Fibroblast of lung (primary cell): ENCODE data around the gene HDAC4. TPM values are rescaled to one million over a fixed set of nuclear protein-coding genes. Genes with fewer than 3 reads are reported as not detected.

Experiments used
- DNase-seq, 2 donors: peaks; one replicate each; pipeline versions ENCODE4 v3.0.0 to v3.0.0-alpha.2; 2010; ENCODE audit warnings: low read depth in 2 of 2
- H2AFZ ChIP-seq: 2 replicates; pipeline ENCODE4 v1.5.1; 2012; ENCODE audit warnings: low read length, control low read depth, inconsistent platforms
- H3K27ac ChIP-seq: 2 replicates; pipeline ENCODE4 v1.5.1; 2011; ENCODE audit warnings: low read length, control low read depth; ENCODE audit not compliant: insufficient read depth
- H3K27me3 ChIP-seq: 2 replicates; pipeline ENCODE4 v1.5.1; 2011; ENCODE audit warnings: mild to moderate bottlenecking, low read length; ENCODE audit not compliant: control insufficient read depth, insufficient read depth
- H3K36me3 ChIP-seq: 2 replicates; pipeline ENCODE4 v1.5.1; 2011; ENCODE audit warnings: low read length; ENCODE audit not compliant: control insufficient read depth, insufficient read depth
- H3K4me1 ChIP-seq: 2 replicates; pipeline ENCODE4 v1.5.1; 2011; ENCODE audit warnings: low read length; ENCODE audit not compliant: control insufficient read depth, insufficient read depth; ENCODE audit errors: extremely low read depth
- H3K4me2 ChIP-seq: 2 replicates; pipeline ENCODE4 v1.5.1; 2011; ENCODE audit warnings: low read length, control low read depth; ENCODE audit not compliant: insufficient read depth; ENCODE audit errors: extremely low read depth
- H3K4me3 ChIP-seq, 4 experiments: fragments of 200-600 bp in 1 of 4; sonication (generic) in 1 of 4; replicated peaks in 1 of 4; 2 replicates each; pipeline ENCODE4 v1.5.1; 2011 to 2016; ENCODE audit warnings: low read length in 4 of 4, low read depth in 3 of 4, mild to moderate bottlenecking in 3 of 4, control low read depth in 2 of 4, inconsistent platforms in 1 of 4, mixed read lengths in 1 of 4; ENCODE audit not compliant: insufficient read depth in 1 of 4; ENCODE audit errors: control extremely low read depth in 1 of 4
- H3K79me2 ChIP-seq: 2 replicates; pipeline ENCODE4 v1.5.1; 2012; ENCODE audit warnings: mild to moderate bottlenecking, low read length, inconsistent platforms; ENCODE audit not compliant: control insufficient read depth, insufficient read depth
- H3K9ac ChIP-seq: 2 replicates; pipeline ENCODE4 v1.5.1; 2011; ENCODE audit warnings: mild to moderate bottlenecking, low read length, control low read depth; ENCODE audit not compliant: insufficient read depth
- H3K9me3 ChIP-seq: 2 replicates; pipeline ENCODE4 v1.5.1; 2012; ENCODE audit warnings: low read depth, low read length; ENCODE audit not compliant: control insufficient read depth, insufficient read depth
- H4K20me1 ChIP-seq: 2 replicates; pipeline ENCODE4 v1.5.1; 2011; ENCODE audit warnings: low read length; ENCODE audit not compliant: control insufficient read depth, insufficient read depth; ENCODE audit errors: extremely low read depth
- CTCF ChIP-seq, 2 donors: IDR thresholded peaks in 1 of 2; conservative IDR thresholded peaks in 1 of 2; 1 replicate in 1 of 2; 2 replicates in 1 of 2; pipeline ENCODE4 v1.5.1; 2011 to 2012; ENCODE audit warnings: low read length in 2 of 2, control low read depth in 1 of 2, inconsistent platforms in 1 of 2, low read depth in 1 of 2, mild to moderate bottlenecking in 1 of 2
- EZH2 ChIP-seq: IDR thresholded peaks from 2 replicates; pipeline ENCODE4 v1.5.1; 2012; ENCODE audit warnings: low read length, control low read depth, mild to moderate bottlenecking; ENCODE audit errors: missing control alignments
- polyA plus RNA-seq, 2 donors: library from polyadenylated mRNA; depleted of rRNA in 1 of 2; stranded (reverse) in 1 of 2; unstranded in 1 of 2; fragments of >200 nt; gene quantifications; 2 replicates each; pipeline ENCODE4 v1.2.1, GENCODE V29; 2011 to 2012; ENCODE audit warnings: missing spikeins in 1 of 2
- total RNA-seq: library from RNA; depleted of rRNA; stranded (reverse); fragments of >200 nt; gene quantifications from 2 replicates; pipeline ENCODE4 v1.2.1, GENCODE V29; 2014

HDAC4 gene
- total and polyA plus RNA-seq, 2 donors (not counting 1 experiment from before 2014, with no cell fraction given), result 7.4 to 19.8 TPM

GRCh38 chr2:239116456-239117246, 284.2 kb downstream of the HDAC4 start:
- no peaks in the 10 kb centered on the region for H3K27me3 ChIP-seq
- no peak overlapping the region for H3K4me2 ChIP-seq
- no peak overlapping the region for H3K4me3 ChIP-seq
- no peaks in the 10 kb centered on the region for H3K9me3 ChIP-seq
- no peaks in the 10 kb centered on the region for H3K4me1 ChIP-seq
- H3K36me3 ChIP-seq, result no peaks in the 10 kb centered on the region
- no peak overlapping the region for H3K27ac ChIP-seq
- peak; percentile 35 to 56 for DNase-seq
- H2AFZ ChIP-seq, result no peak overlapping the region
- H4K20me1 ChIP-seq, result no peaks in the 10 kb centered on the region
- H3K79me2 ChIP-seq, result no peaks in the 10 kb centered on the region
- TF ChIP-seq CTCF (conservative IDR thresholded peaks at IDR 0.05 in 1 of 2, IDR thresholded peaks at IDR 0.05 in 1 of 2; ENCODE audit: low read depth in 1 of 2, low read length in 2 of 2), result no peak
- no peak for TF ChIP-seq EZH2
- H3K9ac ChIP-seq, result no peak overlapping the region

- Histone ChIP-seq H3K9ac (no peak overlapping the region), H3K4me2 (no peak overlapping the region), H3K36me3 (peaks cover 4% of the 10 kb centered on the region), H3K9me3 (no peaks in the 10 kb centered on the region), H4K20me1 (no peaks in the 10 kb centered on the region), H3K27me3 (no peaks in the 10 kb centered on the region), H3K79me2 (no peaks in the 10 kb centered on the region), H2AFZ (no peak overlapping the region), H3K27ac (no peak overlapping the region), H3K4me1 (no peaks in the 10 kb centered on the region), H3K4me3 (no peak overlapping the region)
- TF ChIP-seq CTCF (conservative IDR thresholded peaks at IDR 0.05 in 1 of 2, IDR thresholded peaks at IDR 0.05 in 1 of 2; ENCODE audit: low read depth in 1 of 2, low read length in 2 of 2), result no peak
- no peak for TF ChIP-seq EZH2
- no peak for DNase-seq
Observed at GRCh38 chr2:239115616-239116015, 285.2 kb downstream of the HDAC4 start.

- Histone ChIP-seq H3K79me2 (no peaks in the 10 kb centered on the region), H4K20me1 (no peaks in the 10 kb centered on the region), H3K9me3 (no peaks in the 10 kb centered on the region), H3K36me3 (peaks cover 4% of the 10 kb centered on the region), H3K27me3 (no peaks in the 10 kb centered on the region), H3K4me2 (no peak overlapping the region), H3K4me1 (no peaks in the 10 kb centered on the region), H3K27ac (no peak overlapping the region), H2AFZ (no peak overlapping the region), H3K4me3 (no peak overlapping the region), H3K9ac (no peak overlapping the region)
- no peak for DNase-seq
- TF ChIP-seq CTCF (conservative IDR thresholded peaks at IDR 0.05 in 1 of 2, IDR thresholded peaks at IDR 0.05 in 1 of 2; ENCODE audit: low read depth in 1 of 2, low read length in 2 of 2) (no peak), EZH2 (no peak)
Observed at GRCh38 chr2:239114616-239115265, 286.1 kb downstream of the HDAC4 start.
